ENCODE measurements around the gene RHOH.

RHOH gene

DNA sequence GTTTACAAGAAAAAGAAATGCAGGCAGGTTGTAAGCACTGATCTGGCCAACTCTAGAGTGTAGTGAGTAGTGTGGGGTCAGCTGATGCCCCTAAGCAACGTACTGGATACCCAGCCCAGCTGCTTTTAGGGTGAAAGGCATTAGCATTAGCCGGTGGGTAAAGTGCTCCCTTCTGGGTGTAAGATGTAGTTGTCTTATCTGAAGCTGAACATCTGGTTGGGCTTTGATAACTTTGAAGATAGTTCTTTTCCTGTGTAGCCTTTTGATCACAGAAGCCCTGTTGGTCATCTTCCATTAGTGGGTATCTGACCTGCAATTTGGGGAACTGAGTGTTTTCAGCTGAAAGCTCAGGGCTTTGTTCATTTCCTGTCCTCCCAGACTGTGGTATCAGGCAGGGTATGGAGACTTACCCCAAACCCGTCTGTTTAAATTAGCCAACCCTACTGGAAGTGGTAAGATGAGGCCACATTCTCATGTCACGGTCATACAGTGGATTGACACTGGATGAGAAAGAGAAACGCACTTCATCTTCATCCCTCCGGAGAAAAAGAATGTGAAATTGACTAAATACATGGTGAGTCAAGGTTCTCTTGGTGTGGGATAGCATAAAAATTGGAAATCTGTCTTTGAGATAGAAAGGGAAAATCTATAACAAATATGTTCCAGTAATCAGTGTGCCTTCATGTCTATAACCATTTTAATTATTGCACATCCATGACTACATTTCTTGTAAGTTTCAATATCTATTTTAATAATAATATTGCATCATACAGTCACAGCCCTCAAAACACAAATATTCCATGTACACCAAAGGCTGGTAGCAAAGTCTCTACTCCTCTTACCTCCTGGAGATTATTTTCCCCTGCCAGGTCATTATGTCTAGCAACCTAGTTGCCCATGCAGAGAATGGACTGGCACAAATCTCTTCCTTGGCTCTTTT is 8.7 kb downstream of the RHOH start:
- no peak for DNase-seq (ENCODE audit: low read depth in 2 of 2)

DNA sequence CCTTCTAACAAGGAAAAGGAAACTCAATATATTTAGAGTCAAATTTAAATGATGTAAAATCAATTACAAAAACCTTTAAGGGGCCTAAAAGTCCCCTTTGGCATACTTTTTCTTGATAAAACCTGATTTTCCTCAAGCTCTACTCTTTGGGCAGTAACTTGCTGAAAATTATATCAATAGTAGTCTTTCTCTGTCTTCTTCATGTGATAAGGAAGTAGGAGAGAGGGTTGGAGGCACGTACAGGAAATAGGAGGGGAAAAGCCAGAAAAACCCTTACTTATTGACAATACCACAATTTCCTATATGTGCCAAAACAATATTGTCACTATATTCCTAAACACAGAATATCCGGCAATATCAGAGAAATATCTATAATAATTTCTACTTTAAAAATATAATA is 9.6 kb downstream of the RHOH start:
- DNase-seq (ENCODE audit: low read depth in 2 of 2): no peak

DNA sequence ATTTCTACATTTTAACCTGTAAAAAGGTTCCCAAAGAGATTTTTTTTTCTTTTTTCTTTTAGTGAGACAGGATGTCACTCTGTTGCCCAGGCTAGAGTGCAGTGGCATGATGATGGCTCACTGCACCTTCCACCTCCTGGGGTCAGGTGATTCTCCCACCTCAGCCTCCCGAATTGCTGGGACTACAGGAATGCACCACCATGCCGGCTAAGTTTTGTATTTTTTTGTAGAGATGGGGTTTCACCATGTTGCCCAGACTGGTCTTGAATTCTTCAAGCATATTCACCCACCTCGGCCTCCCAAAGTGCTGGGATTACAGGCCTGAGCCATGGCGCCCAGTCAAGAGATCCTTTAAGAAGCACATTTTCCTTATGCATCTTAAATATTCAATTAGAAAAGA is 12.6 kb downstream of the RHOH start:
- no peak for DNase-seq (ENCODE audit: low read depth in 2 of 2)

DNA sequence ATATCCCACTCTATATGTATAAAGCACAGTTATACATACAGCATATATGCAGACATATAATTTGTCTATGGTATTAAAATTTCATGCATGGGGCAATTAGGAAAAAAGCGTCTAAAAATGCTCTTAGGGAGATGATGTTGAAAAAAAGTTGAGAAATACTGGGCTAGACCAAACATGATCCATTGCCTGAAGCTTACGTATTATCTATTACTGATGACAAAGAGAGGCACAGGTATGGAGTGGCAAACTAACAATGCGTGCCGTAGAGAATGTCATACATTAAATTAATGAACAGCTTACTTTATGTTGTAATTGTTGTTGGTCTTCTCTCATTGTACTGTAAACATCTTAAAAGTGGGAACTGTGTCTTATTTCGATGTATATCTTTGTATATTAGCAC is 13.9 kb downstream of the RHOH start:
- no peak for DNase-seq (ENCODE audit: low read depth in 2 of 2)

DNA sequence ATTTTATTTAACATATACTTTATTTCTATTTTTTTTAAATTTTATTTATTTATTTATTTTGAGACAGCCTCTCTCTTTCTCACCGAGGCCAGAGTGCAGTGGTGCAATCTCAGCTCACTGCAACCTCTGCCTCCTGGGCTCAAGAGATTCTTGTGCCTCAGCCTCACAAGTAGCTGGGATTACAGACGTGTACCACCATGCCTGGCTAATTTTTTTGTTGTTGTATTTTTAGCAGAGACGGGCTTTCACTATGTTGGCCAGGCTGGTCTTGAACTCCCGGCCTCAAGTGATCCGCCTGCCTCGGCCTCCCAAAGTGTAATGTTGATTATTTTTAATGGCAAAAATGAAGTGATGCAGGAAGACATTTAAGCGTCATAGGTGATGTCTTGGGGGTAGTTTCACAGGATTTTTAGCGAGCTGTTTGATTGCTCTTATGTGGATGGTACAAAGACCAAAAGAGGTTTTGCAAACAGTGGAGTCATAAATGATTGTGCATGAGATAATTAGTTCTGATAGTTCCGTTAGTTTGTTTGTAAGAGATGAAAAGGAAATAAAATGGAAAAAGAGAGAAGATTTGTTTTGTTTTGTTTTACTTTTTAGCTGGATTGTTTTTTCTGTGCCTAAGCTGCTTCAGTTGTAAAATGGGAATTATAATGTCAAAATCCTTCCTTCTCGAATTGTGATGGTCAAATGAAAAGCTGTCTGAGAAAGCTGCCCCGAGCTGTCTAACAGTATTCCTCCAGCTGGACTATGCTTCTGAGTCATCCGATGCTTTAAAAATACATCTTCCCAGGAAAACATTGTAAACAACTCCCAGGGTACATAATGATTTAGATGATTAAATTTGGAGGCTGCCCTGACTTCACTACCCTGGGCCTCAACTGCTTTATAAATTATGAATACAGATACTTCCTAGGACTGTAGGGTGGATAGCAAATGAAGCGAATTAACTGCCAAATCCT is 14.7 kb downstream of the RHOH start:
- DNase-seq (ENCODE audit: low read depth in 2 of 2): no peak

DNA sequence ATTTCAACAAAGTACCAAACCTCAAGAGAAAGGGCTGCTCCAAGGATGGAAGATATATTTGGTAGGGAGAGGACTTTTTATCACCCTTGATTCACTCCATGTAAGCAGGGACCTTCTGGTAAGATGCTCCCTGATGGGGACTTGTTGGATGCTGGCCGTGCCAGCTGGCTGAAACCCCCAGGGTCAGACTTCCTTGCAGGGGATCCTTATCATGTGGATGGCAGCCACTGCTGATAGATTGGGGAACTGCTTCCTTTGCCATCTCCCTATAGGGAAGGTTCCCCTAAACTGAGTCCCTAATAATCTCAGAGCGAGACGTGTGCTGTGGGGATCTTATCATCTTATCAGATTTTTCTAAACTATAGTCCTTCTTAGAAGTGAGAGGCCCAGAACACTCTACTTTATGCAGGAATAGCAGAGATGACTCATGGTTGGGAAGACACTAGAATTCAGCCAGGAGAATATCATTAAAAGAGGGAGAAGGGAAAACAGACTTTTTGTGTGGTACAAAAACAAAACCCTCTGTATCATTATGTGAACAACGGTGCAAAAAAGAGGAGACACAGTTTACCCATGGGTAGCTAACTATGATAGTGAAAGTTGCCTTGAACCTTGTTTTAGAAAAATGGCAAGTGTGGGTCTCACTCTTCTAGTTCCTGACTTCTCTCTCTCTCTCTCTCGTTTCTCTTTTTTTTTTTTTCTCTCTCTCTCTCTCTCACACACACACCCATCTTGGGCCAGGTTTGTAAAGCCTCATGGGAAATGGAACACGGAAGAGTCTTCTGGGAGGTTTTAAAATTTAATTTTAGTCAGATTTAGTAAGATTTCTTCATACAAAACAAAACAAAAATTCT is 16.1 kb downstream of the RHOH start:
- DNase-seq (ENCODE audit: low read depth in 2 of 2): no peak

DNA sequence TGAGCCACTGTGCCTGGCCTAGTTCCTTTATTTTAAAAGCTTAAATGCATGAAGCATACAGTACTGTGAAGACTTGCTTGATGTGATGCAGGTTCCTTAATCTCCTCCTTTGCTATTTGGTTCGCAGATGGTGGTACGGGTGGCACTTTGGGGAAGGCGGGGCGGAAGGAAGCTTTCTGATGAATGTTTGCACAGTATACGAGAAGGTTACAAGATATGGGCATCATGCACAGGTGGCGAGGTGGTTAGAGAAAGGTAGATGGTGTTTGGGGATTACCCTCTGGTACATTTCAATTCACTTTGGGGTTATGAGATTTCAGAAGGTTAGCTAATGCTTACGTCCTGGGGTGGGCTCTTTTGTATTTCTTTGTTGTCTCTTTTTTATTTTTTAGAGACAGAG is 17.2 kb downstream of the RHOH start:
- DNase-seq (ENCODE audit: low read depth in 2 of 2): no peak

DNA sequence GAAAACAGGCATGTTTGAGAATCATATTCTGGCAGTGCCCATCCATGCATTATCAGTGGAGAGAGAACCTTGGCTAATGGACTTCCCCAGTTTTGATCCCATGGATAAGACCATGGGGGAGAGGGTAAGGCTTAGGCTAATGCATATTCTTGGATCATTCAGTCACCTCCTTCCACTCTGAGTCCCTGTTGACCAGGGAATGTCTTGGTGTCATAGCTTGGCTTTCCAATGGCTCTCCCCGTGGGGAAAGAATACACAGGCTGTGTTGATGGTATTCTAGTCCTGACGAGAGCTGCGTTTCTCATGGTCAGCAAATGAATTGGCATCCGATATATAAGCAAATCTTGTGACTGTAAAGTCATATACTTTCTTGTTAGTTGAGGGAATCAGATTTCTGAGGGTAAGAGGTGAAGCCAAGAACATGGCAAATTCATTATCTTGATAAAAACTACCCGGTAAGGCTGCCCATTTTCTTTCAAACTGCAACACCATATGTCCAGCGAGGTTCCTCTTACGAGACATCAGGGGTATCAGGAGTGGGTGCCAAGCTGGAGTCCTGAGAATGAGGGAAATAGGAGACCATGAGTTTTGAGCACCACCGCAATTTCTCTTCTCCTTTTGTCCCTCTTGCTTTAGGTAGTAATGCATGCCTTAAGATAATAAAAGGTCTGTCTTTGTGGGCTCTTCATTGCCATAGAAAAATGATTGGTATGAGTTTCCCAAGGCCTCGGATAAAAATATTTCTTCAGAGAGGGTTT is 18.0 kb downstream of the RHOH start:
- no peak for DNase-seq (ENCODE audit: low read depth in 2 of 2)

DNA sequence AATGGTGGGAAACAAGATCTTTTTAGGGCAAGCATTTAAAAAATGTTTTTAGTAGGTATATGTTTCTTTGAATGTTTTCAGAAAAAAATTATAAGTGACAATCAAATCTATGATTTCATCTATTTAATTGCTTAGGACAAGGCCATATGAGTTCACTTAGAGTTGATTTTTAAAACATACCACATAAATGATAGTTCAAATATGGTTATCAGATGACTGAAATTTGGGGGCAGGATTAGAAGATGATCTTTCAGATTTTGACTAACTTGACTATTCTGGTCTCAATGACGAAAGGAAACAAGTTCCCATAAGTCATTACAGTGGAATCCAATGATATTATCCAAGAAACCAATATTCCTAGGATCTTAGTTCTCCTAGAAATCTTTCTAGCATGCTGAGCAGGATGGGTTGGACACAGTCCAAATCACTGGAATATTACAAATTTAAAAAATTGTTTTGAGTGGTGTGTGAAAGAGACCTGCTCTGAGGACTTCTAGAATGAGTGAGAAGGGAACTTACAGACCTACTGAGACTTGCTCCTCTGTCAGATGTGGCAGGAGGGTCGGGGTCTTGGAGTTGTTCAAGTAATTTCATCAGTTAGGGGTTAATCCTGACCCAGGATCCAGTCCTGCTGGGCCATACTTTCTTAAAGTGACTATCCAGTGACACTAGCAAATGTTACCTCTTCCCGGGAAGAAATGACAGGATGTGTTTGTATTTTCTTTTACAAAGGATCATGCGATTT is 20.0 kb downstream of the RHOH start:
- DNase-seq (ENCODE audit: low read depth in 2 of 2): no peak

DNA sequence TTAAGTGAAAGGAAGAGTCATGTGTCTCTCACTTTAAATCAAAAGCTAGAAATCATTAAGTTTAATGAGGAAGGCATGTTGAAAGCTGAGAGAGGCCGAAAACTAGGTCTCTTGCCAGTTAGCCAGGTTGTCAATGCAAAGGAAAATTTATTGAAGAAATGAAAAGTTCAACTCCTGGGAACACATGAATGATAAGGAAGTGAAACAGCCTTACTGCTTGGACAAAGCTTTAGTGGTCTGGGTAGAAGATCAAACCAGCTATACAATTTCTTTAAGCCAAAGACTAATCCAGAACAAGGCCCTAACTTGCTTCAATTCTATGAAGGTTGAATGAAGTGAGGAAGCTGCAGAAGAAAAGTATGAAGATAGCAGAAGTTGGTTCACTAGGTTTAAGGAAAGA is 24.9 kb downstream of the RHOH start:
- DNase-seq (ENCODE audit: low read depth in 2 of 2): no peak

DNA sequence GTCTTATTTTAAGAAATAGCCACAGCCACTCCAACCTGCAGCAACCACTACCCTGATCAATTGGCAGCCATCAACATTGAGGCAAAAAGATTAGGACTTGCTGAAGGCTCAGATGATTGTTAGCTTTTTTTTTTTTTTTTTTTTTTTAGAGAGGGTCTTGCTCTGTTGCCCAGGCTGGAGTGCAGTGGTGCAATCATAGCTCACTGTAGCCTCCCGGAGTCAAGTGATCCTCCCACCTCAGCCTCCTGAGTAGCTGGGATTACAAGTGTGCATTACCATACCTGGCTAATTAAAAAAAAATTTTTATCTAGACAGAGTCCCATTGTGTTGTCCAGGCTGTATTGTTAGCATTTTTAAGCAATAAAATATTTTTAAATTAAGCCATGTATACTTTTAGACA is 26.5 kb downstream of the RHOH start:
- no peak for DNase-seq (ENCODE audit: low read depth in 2 of 2)

DNA sequence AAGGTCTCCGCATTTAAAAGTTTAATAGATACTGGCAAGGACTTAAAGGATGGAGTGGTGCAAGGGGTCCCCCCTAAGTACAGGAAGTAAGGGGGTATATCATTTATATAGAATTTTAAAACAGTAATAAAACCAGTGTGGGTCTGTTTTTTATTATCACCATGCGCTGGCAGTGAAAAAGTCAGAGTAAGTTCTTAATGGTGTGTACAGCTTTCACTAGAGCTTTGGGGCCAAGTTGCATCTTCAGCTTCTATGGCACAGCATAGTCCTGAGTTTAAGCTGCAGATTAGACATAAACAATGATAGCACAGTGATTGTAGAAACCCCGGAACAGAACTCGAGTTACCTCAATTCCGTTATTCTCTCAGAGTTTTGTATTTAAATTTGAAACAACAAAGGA is 27.6 kb downstream of the RHOH start:
- no peak for DNase-seq (ENCODE audit: low read depth in 2 of 2)

DNA sequence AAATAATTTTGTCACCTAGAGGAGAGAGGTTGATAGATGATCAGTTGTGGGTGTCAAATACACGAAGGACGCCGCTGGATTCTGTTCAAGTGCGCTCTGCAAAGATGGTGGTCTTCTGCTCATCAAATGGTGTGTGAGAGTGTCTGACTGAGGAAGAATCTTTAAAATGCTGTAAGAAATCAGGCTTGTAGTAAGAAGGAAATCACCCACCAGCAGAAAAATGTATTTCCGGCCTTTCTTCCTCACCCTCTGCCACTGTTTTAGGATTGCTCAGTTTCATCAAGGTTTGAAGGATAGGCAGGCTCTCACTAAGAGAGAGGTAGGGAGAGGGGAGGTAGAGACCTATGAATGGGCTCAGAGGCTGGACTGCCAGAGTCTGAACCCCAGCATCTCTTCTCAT is 28.7 kb downstream of the RHOH start:
- no peak for DNase-seq (ENCODE audit: low read depth in 2 of 2)

DNA sequence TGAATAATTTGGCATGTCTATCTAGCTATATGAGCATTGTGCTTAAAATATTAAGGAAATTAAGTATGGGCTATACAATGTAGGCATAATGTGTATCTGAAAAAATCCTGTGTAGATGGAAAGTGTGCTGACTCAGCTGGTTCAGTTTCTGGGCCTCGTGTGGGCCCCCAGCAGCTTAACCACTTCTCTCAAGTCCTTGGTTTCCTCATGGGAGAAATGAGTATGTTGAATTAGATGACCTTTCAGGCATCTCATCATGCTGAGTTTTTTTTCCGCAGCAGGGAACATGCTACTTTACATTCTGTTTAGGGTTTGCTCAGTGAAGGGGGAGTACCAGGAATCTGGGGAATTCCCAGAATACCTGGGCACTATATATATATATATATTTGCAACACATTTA is 30.5 kb downstream of the RHOH start:
- no peak for DNase-seq (ENCODE audit: low read depth in 2 of 2)

DNA sequence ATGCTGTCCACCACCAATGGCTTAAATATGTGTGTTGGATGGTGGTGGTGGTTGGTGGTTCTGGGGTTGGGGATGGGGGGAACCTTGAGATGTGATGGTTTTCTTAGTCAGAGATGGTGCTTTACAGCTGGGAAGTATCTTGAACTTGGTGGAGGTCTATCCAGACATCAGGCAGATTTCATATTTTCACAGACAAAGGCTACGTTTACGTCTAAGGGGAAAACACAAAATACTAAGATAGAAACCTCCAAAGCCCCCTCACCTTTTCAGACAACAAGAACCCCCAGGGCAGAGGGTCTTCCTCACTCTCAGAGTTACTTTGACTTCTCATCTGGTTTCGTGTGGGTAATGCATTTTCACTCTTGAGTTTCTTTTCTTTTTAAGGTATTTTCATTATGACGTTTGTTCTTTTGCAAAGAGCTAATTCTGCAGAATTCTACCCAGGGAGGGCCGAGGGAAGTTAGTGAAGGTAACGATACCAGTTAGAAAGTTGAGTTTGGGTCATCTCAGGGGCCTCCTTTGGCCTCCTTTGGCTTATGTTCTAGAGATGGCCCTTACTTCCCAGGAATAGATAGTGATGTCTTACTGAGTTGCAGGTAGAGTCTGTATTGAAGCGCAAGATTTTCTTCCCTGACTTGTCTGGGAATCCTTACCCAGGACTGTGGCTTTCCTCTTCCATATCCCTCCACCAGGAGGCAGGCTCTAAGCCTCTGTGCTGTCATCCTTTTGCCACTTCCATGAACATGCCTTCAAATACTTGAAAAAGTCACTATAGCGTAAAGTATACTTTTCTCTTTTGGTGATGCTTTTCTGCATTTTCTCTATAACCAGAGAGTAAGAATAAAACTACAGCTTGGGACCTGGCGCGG is 31.9 kb downstream of the RHOH start:
- no peak for DNase-seq (ENCODE audit: low read depth in 2 of 2)

DNA sequence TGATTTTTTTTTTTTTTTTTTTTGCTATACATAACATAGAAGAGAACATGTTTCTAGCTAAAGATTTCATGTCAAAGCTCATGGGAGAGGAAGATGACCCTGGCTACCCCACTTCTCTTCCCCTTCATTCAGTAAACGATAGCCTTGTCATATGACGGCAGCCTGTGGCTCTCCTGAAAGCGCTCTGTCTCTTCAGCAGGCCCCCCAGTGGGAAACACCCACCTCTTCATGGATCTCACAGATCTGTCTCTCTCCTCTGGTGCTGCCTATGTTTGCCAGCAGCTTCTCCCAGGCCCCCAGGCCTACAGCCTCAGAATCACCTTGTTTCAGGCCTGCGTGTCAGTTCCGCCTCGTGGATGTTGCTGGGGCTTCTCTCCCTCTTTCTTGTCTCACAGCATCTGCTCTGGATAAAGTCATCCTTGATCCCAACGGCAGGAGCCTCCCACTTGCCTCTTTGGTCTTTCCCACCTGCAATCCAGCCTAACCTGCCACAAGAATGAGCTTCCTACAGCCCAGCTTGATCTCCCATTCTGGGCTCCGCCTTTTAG is 34.6 kb downstream of the RHOH start:
- no peak for DNase-seq (ENCODE audit: low read depth in 2 of 2)

DNA sequence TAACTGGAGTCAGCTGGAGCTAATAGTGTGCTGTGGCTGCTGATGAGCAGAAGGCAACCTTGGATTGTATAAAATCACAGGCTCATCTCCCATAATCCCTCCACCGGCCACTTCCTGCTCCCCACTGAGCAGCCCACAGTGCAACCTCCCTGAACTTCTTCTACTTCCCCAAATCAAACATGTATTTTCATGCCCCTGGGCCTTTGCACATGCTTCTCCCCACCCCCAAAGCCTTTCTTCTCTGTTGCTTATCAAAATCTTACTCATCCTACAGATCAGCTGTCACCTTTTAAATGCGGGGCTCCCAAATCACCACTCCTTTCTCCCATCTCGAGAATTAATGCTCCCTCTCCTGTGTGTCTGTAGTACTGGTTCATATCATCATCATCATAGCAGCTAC is 35.8 kb downstream of the RHOH start:
- DNase-seq (ENCODE audit: low read depth in 2 of 2): no peak

DNA sequence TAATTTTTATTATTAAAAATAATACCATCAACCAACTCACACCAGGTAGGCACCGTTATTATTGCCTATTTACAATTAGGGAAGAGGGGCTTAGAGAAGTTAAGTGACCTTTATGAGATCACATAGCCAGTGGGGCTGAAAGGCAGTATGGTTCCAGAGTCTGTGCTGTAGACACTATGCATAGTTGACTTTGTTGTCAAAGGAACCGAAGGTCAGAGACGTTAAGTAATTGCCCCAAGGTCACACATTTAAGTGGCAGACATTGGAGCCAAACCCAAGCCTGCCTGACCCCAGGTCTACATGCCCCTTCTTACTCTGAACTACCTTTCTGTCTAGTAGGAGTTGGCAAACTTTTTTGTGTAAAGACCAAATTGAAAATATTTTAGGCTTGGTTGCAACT is 36.4 kb downstream of the RHOH start:
- no peak for DNase-seq (ENCODE audit: low read depth in 2 of 2)

DNA sequence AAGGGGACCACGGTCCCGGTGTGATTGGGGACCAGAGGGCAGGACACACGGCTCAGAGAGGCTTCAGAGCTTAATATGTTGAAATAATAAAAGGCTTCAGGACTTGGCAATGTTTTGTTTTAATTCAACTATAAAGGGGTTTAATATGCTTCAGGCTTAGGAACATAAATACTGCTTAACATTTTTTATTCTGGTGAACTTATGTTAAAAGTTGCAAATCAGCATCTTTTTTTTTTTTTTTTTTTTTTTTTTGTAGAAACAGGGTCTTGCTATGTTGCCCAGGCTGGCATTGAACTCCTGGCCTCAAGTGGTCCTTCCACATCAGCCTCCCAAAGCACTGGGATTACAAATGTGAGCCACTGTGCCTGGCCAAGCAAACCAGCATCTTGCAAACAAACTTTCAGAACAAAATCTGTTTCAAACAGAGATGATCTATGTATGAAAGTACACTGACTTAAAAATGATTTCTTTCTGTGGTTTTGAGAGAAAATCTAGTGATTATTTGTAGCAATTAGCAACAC is 37.7 kb downstream of the RHOH start:
- no peak for DNase-seq (ENCODE audit: low read depth in 2 of 2)

Data from fibroblast of skin of left quadriceps (primary cell).